ENCODE data around the gene LAPTM5. TPM values are rescaled to one million over a fixed set of nuclear protein-coding genes. Genes with fewer than 3 reads are reported as not detected.

LAPTM5 gene
- total RNA-seq, 4 donors from 2014 or later, result 21.1 to 67.8 (median 43.1) TPM

GRCh38 chr1:30756545-30757351 lies 826 bp downstream of the LAPTM5 start:
- 34 to 35% methylated on average over 15 to 16 of the region's 17 CpGs for WGBS, 2 donors
- peaks cover 0 to 46% (median 25%) of the 10 kb centered on the region in 4 donors for H3K4me1 ChIP-seq
- TF ChIP-seq EP300 (IDR thresholded peaks at IDR 0.05) (peak; percentile 29 to 80), POLR2A (IDR thresholded peaks at IDR 0.05) (peak in 1 of 2 donors; percentile 9), CTCF (IDR thresholded peaks at IDR 0.05) (no peak)
- no peaks in the 10 kb centered on the region for H3K36me3 ChIP-seq
- no peaks in the 10 kb centered on the region for H3K9me3 ChIP-seq
- H3K27ac ChIP-seq, result peak overlapping the region; percentile 16 to 86 (median 79)
- peak in 1 of 2 donors; percentile 62 for DNase-seq (ENCODE audit: low spot score in 2 of 2)
- peak overlapping the region; percentile 9 to 49 (median 38) for H3K4me3 ChIP-seq
- H3K27me3 ChIP-seq, result peaks cover 0 to 6% of the 10 kb centered on the region in 2 donors

- peaks cover 0 to 6% of the 10 kb centered on the region in 2 donors for H3K27me3 ChIP-seq
- DNase-seq (ENCODE audit: low spot score in 2 of 2), result no peak
- WGBS, 2 donors, result 76 to 86% methylated on average over 4 of the region's 4 CpGs
- no peaks in the 10 kb centered on the region for H3K9me3 ChIP-seq
- peaks cover 0 to 45% (median 19%) of the 10 kb centered on the region in 4 donors for H3K4me1 ChIP-seq
- peak overlapping the region in 3 of 4 donors; percentile 18 to 86 (median 72) for H3K27ac ChIP-seq
- H3K4me3 ChIP-seq, result peak overlapping the region in 3 of 4 donors; percentile 8 to 49 (median 46)
- TF ChIP-seq EP300 (IDR thresholded peaks at IDR 0.05) (no peak), CTCF (IDR thresholded peaks at IDR 0.05) (no peak), POLR2A (IDR thresholded peaks at IDR 0.05) (no peak)
- H3K36me3 ChIP-seq, result no peaks in the 10 kb centered on the region
These were observed 1.4 kb downstream of the LAPTM5 start for GRCh38 chr1:30756206-30756544.

- WGBS, 2 donors, result 80 to 88% methylated on average over 4 of the region's 4 CpGs
- H3K4me1 ChIP-seq, result peaks cover 0 to 46% (median 18%) of the 10 kb centered on the region in 4 donors
- H3K9me3 ChIP-seq, result no peaks in the 10 kb centered on the region
- TF ChIP-seq CTCF (IDR thresholded peaks at IDR 0.05), result no peak
- no peak for DNase-seq (ENCODE audit: low spot score in 2 of 2)
- H3K4me3 ChIP-seq, result peak overlapping the region; percentile 8 to 49 (median 32)
- H3K36me3 ChIP-seq, result no peaks in the 10 kb centered on the region
- H3K27me3 ChIP-seq, result peaks cover 0 to 6% of the 10 kb centered on the region in 2 donors
- peak overlapping the region in 3 of 4 donors; percentile 18 to 86 (median 72) for H3K27ac ChIP-seq
These were observed 1.8 kb downstream of the LAPTM5 start for GRCh38 chr1:30755746-30756145.

- 83 to 86% methylated on average over 6 of the region's 6 CpGs for WGBS, 2 donors
These were observed 2.2 kb downstream of the LAPTM5 start for GRCh38 chr1:30755334-30755733.

More at GRCh38 chr1:30755334-30755733, 2.2 kb downstream of the LAPTM5 start:
- DNase-seq (ENCODE audit: low spot score in 2 of 2), result no peak
- Histone ChIP-seq H3K4me1 (peaks cover 0 to 47% (median 18%) of the 10 kb centered on the region in 4 donors), H3K27me3 (peaks cover 0 to 6% of the 10 kb centered on the region in 2 donors), H3K36me3 (no peaks in the 10 kb centered on the region), H3K4me3 (peak overlapping the region; percentile 8 to 49 (median 32)), H3K27ac (peak overlapping the region in 3 of 4 donors; percentile 18 to 86 (median 72)), H3K9me3 (no peaks in the 10 kb centered on the region)
- TF ChIP-seq EP300 (IDR thresholded peaks at IDR 0.05) (no peak), CTCF (IDR thresholded peaks at IDR 0.05) (no peak), POLR2A (IDR thresholded peaks at IDR 0.05) (no peak)
